ENCODE measurements around the gene ETNPPL. TPM values are rescaled to one million over a fixed set of nuclear protein-coding genes. Genes with fewer than 3 reads are reported as not detected.

ETNPPL gene
- polyA plus RNA-seq, 1 donor from 2014 or later = 0.45 TPM

- Histone ChIP-seq H3K4me3 (ENCODE audit: low read length) (no peak overlapping the region), H3K27ac (ENCODE audit: low read length) (no peak overlapping the region), H3F3A (ENCODE audit: insufficient read depth, low read length, poor library complexity, severe bottlenecking) (no peaks in the 10 kb centered on the region), H3K9me3 (ENCODE audit: low read length) (no peaks in the 10 kb centered on the region), H3K9ac (ENCODE audit: low read length) (no peak overlapping the region), H3K36me3 (ENCODE audit: insufficient read depth, low read length) (no peaks in the 10 kb centered on the region), H3K9me2 (ENCODE audit: insufficient read depth, low read length) (no peaks in the 10 kb centered on the region), H3K79me2 (replicated peaks; ENCODE audit: insufficient read depth, low read length) (no peaks in the 10 kb centered on the region), H3K27me3 (ENCODE audit: insufficient read depth, low read depth, low read length) (no peaks in the 10 kb centered on the region), H4K20me1 (ENCODE audit: insufficient read depth) (no peaks in the 10 kb centered on the region), H3K4me2 (ENCODE audit: low read length) (no peak overlapping the region), H2AFZ (ENCODE audit: low read depth, low read length) (no peak overlapping the region)
- TF ChIP-seq REST (IDR thresholded peaks at IDR 0.05; ENCODE audit: borderline replicate concordance) (no peak), CTCF (IDR thresholded peaks at IDR 0.05; ENCODE audit: poor library complexity, severe bottlenecking) (no peak), RAD21 (conservative IDR thresholded peaks at IDR 0.05) (no peak), MXI1 (conservative IDR thresholded peaks at IDR 0.05; ENCODE audit: poor library complexity, severe bottlenecking) (no peak), SMC3 (conservative IDR thresholded peaks at IDR 0.05; ENCODE audit: poor library complexity) (no peak), POLR2AphosphoS5 (IDR thresholded peaks at IDR 0.05) (no peak), TAF1 (IDR thresholded peaks at IDR 0.05; ENCODE audit: low read depth) (no peak), EP300 (conservative IDR thresholded peaks at IDR 0.05; ENCODE audit: poor library complexity, severe bottlenecking) (no peak), EZH2 (IDR thresholded peaks at IDR 0.05; ENCODE audit: borderline replicate concordance, insufficient read depth, low read length, poor library complexity, severe bottlenecking) (no peak)
These were observed 47.2 kb upstream of the ETNPPL start for GRCh38 chr4:108810087-108810486.

GRCh38 chr4:108804648-108805273 lies 41.9 kb upstream of the ETNPPL start:
- Histone ChIP-seq H2AFZ (ENCODE audit: low read depth, low read length) (no peak overlapping the region), H3K4me3 (ENCODE audit: low read length) (no peak overlapping the region), H3K4me2 (ENCODE audit: low read length) (no peak overlapping the region), H3K27me3 (ENCODE audit: insufficient read depth, low read depth, low read length) (no peaks in the 10 kb centered on the region), H3K9ac (ENCODE audit: low read length) (no peak overlapping the region), H3K36me3 (ENCODE audit: insufficient read depth, low read length) (no peaks in the 10 kb centered on the region), H3K79me2 (replicated peaks; ENCODE audit: insufficient read depth, low read length) (no peaks in the 10 kb centered on the region), H3K9me2 (ENCODE audit: insufficient read depth, low read length) (no peaks in the 10 kb centered on the region), H3F3A (ENCODE audit: insufficient read depth, low read length, poor library complexity, severe bottlenecking) (no peaks in the 10 kb centered on the region), H3K27ac (ENCODE audit: low read length) (no peak overlapping the region), H4K20me1 (ENCODE audit: insufficient read depth) (no peaks in the 10 kb centered on the region), H3K9me3 (ENCODE audit: low read length) (no peaks in the 10 kb centered on the region)
- no peak for TF ChIP-seq CTCF (IDR thresholded peaks at IDR 0.05; ENCODE audit: poor library complexity, severe bottlenecking)
- TF ChIP-seq EP300 (conservative IDR thresholded peaks at IDR 0.05; ENCODE audit: poor library complexity, severe bottlenecking) = no peak
- TF ChIP-seq RAD21 (conservative IDR thresholded peaks at IDR 0.05) = no peak
- no peak for TF ChIP-seq REST (IDR thresholded peaks at IDR 0.05; ENCODE audit: borderline replicate concordance)

Measured in neural cell (in vitro differentiated cells).